ENCODE results near the gene UPF1. TPM values are rescaled to one million over a fixed set of nuclear protein-coding genes. Genes with fewer than 3 reads are reported as not detected.

UPF1 gene
- polyA plus RNA-seq, 1 of the 3 experiments (the other 2 are of a cell fraction) = 33.3 TPM

DNA sequence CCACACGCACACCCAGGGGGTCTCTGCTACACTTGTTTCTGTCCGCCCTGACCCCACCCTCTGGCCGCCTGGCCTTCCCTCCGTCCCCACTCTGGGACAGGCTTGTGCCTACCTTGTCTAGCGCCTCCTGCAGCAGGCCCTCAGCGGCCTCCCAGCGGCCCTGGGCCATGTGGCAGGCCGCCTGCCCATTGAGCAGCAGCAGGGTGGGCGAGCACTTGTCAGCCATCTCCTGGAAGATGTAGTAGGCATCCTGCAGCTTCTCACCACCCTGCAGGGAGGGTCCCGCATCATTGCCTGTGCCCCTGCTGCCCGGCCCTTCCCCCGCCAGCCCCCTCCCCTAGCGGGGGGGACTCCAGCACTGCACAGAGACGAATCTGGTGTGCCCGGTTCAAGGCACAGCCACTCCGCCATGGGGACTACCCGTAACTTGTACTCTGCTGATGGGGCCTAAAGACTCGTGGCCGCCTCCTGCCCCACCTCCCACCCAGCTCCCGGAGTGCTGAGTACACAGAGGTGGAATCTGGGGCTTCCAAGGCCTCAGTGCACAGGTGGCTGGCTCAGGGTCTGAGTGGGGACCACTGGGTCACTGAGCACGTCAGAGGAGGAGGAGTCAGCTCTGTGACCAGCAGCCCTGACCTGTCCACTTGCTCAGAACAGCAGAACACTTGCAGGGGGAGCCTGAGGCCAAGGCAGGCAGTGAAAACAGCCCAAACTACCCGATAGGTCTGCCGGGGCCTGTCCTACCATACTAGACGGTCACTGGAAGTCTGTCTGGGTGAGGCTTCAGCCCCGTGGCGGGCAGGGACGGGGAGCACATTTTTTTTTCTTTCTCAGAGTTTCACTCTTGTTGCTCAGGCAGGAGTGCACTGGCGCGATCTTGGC lies 71.6 kb downstream of the UPF1 start:
- Histone ChIP-seq H3K27ac (ENCODE audit: low read depth in 2 of 2, low read length in 1 of 2) (no peak overlapping the region), H3K4me1 (ENCODE audit: control insufficient read depth in 1 of 2, insufficient read depth in 2 of 2, low read depth in 1 of 2, low read length in 1 of 2) (peaks cover 0 to 4% of the 10 kb centered on the region in 2 experiments; a peak in 1 of 4 replicates), H3K4me2 (no peak overlapping the region), H4K20me1 (ENCODE audit: insufficient read depth) (no peaks in the 10 kb centered on the region), H3K36me3 (replicated peaks in 1 of 2; ENCODE audit: control insufficient read depth in 1 of 2, insufficient read depth in 2 of 2, low read length in 1 of 2) (peaks cover 3 to 63% of the 10 kb centered on the region in 2 experiments), H2AFZ (ENCODE audit: low read depth) (no peak overlapping the region), H3K9me2 (no peaks in the 10 kb centered on the region), H3F3A (replicated peaks; ENCODE audit: insufficient read depth) (no peaks in the 10 kb centered on the region), H3K9ac (no peak overlapping the region), H3K79me2 (ENCODE audit: insufficient read depth) (no peaks in the 10 kb centered on the region), H3K4me3 (ENCODE audit: low read depth in 2 of 2, low read length in 1 of 2) (no peak overlapping the region), H3K27me3 (ENCODE audit: insufficient read depth) (no peaks in the 10 kb centered on the region), H3K9me3 (no peaks in the 10 kb centered on the region)
- DNase-seq = no peak
- TF ChIP-seq RFX5 (IDR thresholded peaks at IDR 0.05; ENCODE audit: low read length) = no peak
- no peak for TF ChIP-seq EP300 (IDR thresholded peaks at IDR 0.05; ENCODE audit: borderline replicate concordance in 1 of 2, low read depth in 1 of 2, low read length in 1 of 2)
- no peak for TF ChIP-seq ZBTB33 (IDR thresholded peaks at IDR 0.05; ENCODE audit: borderline replicate concordance, low read depth)
- TF ChIP-seq SIN3A (IDR thresholded peaks at IDR 0.05; ENCODE audit: borderline replicate concordance, low read depth, low read length) = no peak
- no peak for TF ChIP-seq TAF1 (IDR thresholded peaks at IDR 0.05; ENCODE audit: borderline replicate concordance, low read depth, low read length)
- no peak for TF ChIP-seq RCOR1 (IDR thresholded peaks at IDR 0.05; ENCODE audit: low read length)
- TF ChIP-seq CHD2 (IDR thresholded peaks at IDR 0.05; ENCODE audit: low read length, partially characterized antibody) = no peak
- CTCF ChIA-PET = interaction anchor here (1.0 to 2.9 kb wide), 5 partner anchors 7 to 84 kb away, joined by 3 to 11 read pairs (median 5); partner anchors contain the start of gene CERS1
- POLR2A ChIA-PET = no interaction called here
- 92% methylated on average over 17 of the region's 29 CpGs for WGBS (ENCODE audit: low lambda C conversion rate)

- no peak overlapping the region for H3K9ac ChIP-seq
- H3K9me3 ChIP-seq = no peaks in the 10 kb centered on the region
- H4K20me1 ChIP-seq (ENCODE audit: insufficient read depth) = no peaks in the 10 kb centered on the region
- no peaks in the 10 kb centered on the region for H3K9me2 ChIP-seq
- ChIA-PET POLR2A (interaction anchor here (1.4 kb wide), 1 partner anchor 15 kb away, joined by 3 read pairs; the partner anchor contains the start of genes COPE and DDX49), CTCF (interaction anchor here (0.5 to 2.9 kb wide), 7 partner anchors 9 to 227 kb away, joined by 3 to 11 read pairs (median 4); partner anchors contain the start of gene CERS1)
- H3K4me3 ChIP-seq (ENCODE audit: low read depth in 2 of 2, low read length in 1 of 2) = no peak overlapping the region
- no peak for DNase-seq
- H3K4me2 ChIP-seq = no peak overlapping the region
- no peaks in the 10 kb centered on the region for H3K27me3 ChIP-seq (ENCODE audit: insufficient read depth)
- 100% methylated on average over 9 of the region's 25 CpGs for whole genome bisulfite sequencing (ENCODE audit: low lambda C conversion rate)
- H3K4me1 ChIP-seq (ENCODE audit: control insufficient read depth in 1 of 2, insufficient read depth in 2 of 2, low read depth in 1 of 2, low read length in 1 of 2) = no peaks in the 10 kb centered on the region
- H3K79me2 ChIP-seq (ENCODE audit: insufficient read depth) = no peaks in the 10 kb centered on the region
- H2AFZ ChIP-seq (ENCODE audit: low read depth) = no peak overlapping the region
- peaks cover 10 to 63% of the 10 kb centered on the region in 2 experiments for H3K36me3 ChIP-seq (replicated peaks in 1 of 2; ENCODE audit: control insufficient read depth in 1 of 2, insufficient read depth in 2 of 2, low read length in 1 of 2)
- H3K27ac ChIP-seq (ENCODE audit: low read depth in 2 of 2, low read length in 1 of 2) = no peak overlapping the region
- H3F3A ChIP-seq (replicated peaks; ENCODE audit: insufficient read depth) = no peaks in the 10 kb centered on the region
- no peak for TF ChIP-seq FOXJ3 (CRISPR knock-in tag; IDR thresholded peaks at IDR 0.05)
- no peak for TF ChIP-seq FOSL2 (IDR thresholded peaks at IDR 0.05; ENCODE audit: borderline replicate concordance, low read depth)
- TF ChIP-seq USF1 (IDR thresholded peaks at IDR 0.05; ENCODE audit: borderline replicate concordance, low read depth) = no peak
- TF ChIP-seq TAF1 (IDR thresholded peaks at IDR 0.05; ENCODE audit: borderline replicate concordance, low read depth, low read length) = no peak
- no peak for TF ChIP-seq EP300 (IDR thresholded peaks at IDR 0.05; ENCODE audit: borderline replicate concordance in 1 of 2, low read depth in 1 of 2, low read length in 1 of 2)
- TF ChIP-seq ELF1 (IDR thresholded peaks at IDR 0.05) = no peak
- no peak for TF ChIP-seq RAD21 (IDR thresholded peaks at IDR 0.05; ENCODE audit: low read length)
- no peak for TF ChIP-seq YY1 (IDR thresholded peaks at IDR 0.05; ENCODE audit: low read depth)
- TF ChIP-seq GATA2 (CRISPR knock-in tag; IDR thresholded peaks at IDR 0.05) = no peak
- no peak for TF ChIP-seq POLR2AphosphoS5 (IDR thresholded peaks at IDR 0.05; ENCODE audit: low read depth, low read length)
- no peak for TF ChIP-seq SIN3A (IDR thresholded peaks at IDR 0.05; ENCODE audit: borderline replicate concordance, low read depth, low read length)
- TF ChIP-seq NRF1 (IDR thresholded peaks at IDR 0.05; ENCODE audit: low read depth, low read length) = no peak
- TF ChIP-seq JUND (IDR thresholded peaks at IDR 0.05) = no peak
- TF ChIP-seq TEAD4 (IDR thresholded peaks at IDR 0.05; ENCODE audit: borderline replicate concordance, insufficient read depth) = no peak
- TF ChIP-seq RXRA (IDR thresholded peaks at IDR 0.05; ENCODE audit: borderline replicate concordance, low read depth) = no peak
- TF ChIP-seq GABPA (IDR thresholded peaks at IDR 0.05; ENCODE audit: low read depth) = no peak
These were observed 72.7 kb downstream of the UPF1 start for GRCh38 chr19:18904334-18905057.

All from SK-N-SH (cell line).